ENCODE results near the gene MSH3. TPM values are rescaled to one million over a fixed set of nuclear protein-coding genes. Genes with fewer than 3 reads are reported as not detected.

Gene MSH3
- polyA plus RNA-seq, 3 donors, result 4.5 to 9.9 (median 8.0) TPM

GRCh38 chr5:80609692-80610091, 44.8 kb upstream of the MSH3 start:
- H3K9ac ChIP-seq (ENCODE audit: insufficient read depth, low read length, poor library complexity, severe bottlenecking), result no peak overlapping the region
- WGBS (ENCODE audit: insufficient coverage), result no CpG with 5 or more reads among the region's 1 CpG
- peaks cover 4 to 5% of the 10 kb centered on the region in 2 donors for H3K9me3 ChIP-seq (replicated peaks in 1 of 2; ENCODE audit: control insufficient read depth in 1 of 2, insufficient read depth in 1 of 2, low read length in 2 of 2)
- peaks cover 3 to 15% (median 5%) of the 10 kb centered on the region in 7 donors for H3K9me3 Mint-ChIP-seq
- H3K4me3 Mint-ChIP-seq, result no peak overlapping the region
- H3K27ac Mint-ChIP-seq, result no peak overlapping the region
- H3K4me3 ChIP-seq (replicated peaks in 1 of 3; ENCODE audit: low read depth in 2 of 3, low read length in 3 of 3), result no peak overlapping the region
- no peak overlapping the region for H3K4me2 ChIP-seq (replicated peaks; ENCODE audit: extremely low read depth, low read length, poor library complexity, severe bottlenecking)
- no peak for DNase-seq
- no peaks in the 10 kb centered on the region for H3K27me3 ChIP-seq (ENCODE audit: control insufficient read depth in 2 of 2, insufficient read depth in 2 of 2, low read length in 2 of 2)
- peaks cover 21 to 23% of the 10 kb centered on the region in 2 donors for H3K4me1 ChIP-seq (ENCODE audit: control insufficient read depth in 1 of 2, insufficient read depth in 2 of 2, low read length in 2 of 2)
- intact Hi-C loops (cut with micrococcal nuclease), result no loop called here
- H3K27me3 Mint-ChIP-seq (ENCODE audit: low read depth in 3 of 3), result peaks cover 0 to 2% (median 0%) of the 10 kb centered on the region in 3 donors
- no peaks in the 10 kb centered on the region for H3K79me2 ChIP-seq (ENCODE audit: insufficient read depth, low read length)
- H3K36me3 ChIP-seq (replicated peaks in 1 of 2; ENCODE audit: control insufficient read depth in 1 of 2, insufficient read depth in 2 of 2, low read length in 2 of 2), result no peaks in the 10 kb centered on the region
- peaks cover 2 to 6% of the 10 kb centered on the region in 2 donors for H3K36me3 Mint-ChIP-seq
- H4K20me1 ChIP-seq (ENCODE audit: insufficient read depth, low read length), result no peaks in the 10 kb centered on the region
- no peak overlapping the region for H2AFZ ChIP-seq (ENCODE audit: insufficient read depth, low read depth, low read length, poor library complexity, severe bottlenecking)
- TF ChIP-seq, protein P1, sequence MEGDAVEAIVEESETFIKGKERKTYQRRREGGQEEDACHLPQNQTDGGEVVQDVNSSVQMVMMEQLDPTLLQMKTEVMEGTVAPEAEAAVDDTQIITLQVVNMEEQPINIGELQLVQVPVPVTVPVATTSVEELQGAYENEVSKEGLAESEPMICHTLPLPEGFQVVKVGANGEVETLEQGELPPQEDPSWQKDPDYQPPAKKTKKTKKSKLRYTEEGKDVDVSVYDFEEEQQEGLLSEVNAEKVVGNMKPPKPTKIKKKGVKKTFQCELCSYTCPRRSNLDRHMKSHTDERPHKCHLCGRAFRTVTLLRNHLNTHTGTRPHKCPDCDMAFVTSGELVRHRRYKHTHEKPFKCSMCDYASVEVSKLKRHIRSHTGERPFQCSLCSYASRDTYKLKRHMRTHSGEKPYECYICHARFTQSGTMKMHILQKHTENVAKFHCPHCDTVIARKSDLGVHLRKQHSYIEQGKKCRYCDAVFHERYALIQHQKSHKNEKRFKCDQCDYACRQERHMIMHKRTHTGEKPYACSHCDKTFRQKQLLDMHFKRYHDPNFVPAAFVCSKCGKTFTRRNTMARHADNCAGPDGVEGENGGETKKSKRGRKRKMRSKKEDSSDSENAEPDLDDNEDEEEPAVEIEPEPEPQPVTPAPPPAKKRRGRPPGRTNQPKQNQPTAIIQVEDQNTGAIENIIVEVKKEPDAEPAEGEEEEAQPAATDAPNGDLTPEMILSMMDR (IDR thresholded peaks at IDR 0.05), result no peak
- H3K4me1 Mint-ChIP-seq, result peaks cover 22% of the 10 kb centered on the region
- no peak overlapping the region for H3K27ac ChIP-seq (ENCODE audit: low read depth in 1 of 2, low read length in 2 of 2)

DNA sequence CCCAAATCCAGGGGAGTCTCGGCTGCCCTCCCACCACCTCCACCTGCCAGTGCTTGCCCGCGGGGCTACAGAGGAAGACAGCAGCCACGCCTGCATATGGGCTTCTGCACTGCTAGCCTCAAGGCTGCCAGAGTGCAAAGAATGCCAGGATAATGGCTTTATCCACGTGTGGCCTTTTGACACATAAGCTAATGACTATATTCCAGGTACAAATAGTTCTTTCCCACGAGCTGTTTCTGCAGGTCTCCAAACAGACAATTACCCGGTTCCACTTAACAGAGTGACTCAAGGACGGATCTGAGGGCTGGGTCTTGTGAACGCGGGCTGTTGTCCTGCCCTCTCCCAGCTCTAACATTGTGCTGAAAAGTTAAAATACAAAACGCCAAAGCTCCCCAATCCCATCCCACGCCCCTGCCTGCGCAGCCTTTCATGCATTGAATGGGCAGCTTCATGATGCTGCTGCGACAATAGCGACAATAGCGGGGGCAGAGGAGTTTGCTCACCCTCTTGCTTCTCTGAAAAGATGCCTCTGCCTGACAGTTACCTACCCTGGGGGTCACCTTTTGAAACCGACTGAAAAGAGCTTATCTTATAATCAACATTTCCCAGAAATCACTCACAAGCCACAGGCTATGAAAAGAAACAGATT, 39.1 kb upstream of the MSH3 start:
- Histone ChIP-seq H2AFZ (ENCODE audit: insufficient read depth, low read depth, low read length, poor library complexity, severe bottlenecking) (no peak overlapping the region), H3K4me3 (replicated peaks in 1 of 3; ENCODE audit: low read depth in 2 of 3, low read length in 3 of 3) (no peak overlapping the region), H3K9me3 (replicated peaks in 1 of 2; ENCODE audit: control insufficient read depth in 1 of 2, insufficient read depth in 1 of 2, low read length in 2 of 2) (peaks cover 4 to 5% of the 10 kb centered on the region in 2 donors), H3K27me3 (ENCODE audit: control insufficient read depth in 2 of 2, insufficient read depth in 2 of 2, low read length in 2 of 2) (no peaks in the 10 kb centered on the region), H3K4me1 (ENCODE audit: control insufficient read depth in 1 of 2, insufficient read depth in 2 of 2, low read length in 2 of 2) (peaks cover 11 to 12% of the 10 kb centered on the region in 2 donors), H3K4me2 (replicated peaks; ENCODE audit: extremely low read depth, low read length, poor library complexity, severe bottlenecking) (no peak overlapping the region), H3K36me3 (replicated peaks in 1 of 2; ENCODE audit: control insufficient read depth in 1 of 2, insufficient read depth in 2 of 2, low read length in 2 of 2) (no peaks in the 10 kb centered on the region), H3K79me2 (ENCODE audit: insufficient read depth, low read length) (no peaks in the 10 kb centered on the region), H3K27ac (ENCODE audit: low read depth in 1 of 2, low read length in 2 of 2) (no peak overlapping the region), H3K9ac (ENCODE audit: insufficient read depth, low read length, poor library complexity, severe bottlenecking) (no peak overlapping the region), H4K20me1 (ENCODE audit: insufficient read depth, low read length) (no peaks in the 10 kb centered on the region)
- whole genome bisulfite sequencing (ENCODE audit: insufficient coverage), result 97% methylated on average over 14 of the region's 17 CpGs
- H3K4me3 Mint-ChIP-seq, result no peak overlapping the region
- peaks cover 7% of the 10 kb centered on the region in 2 donors for H3K36me3 Mint-ChIP-seq
- H3K4me1 Mint-ChIP-seq, result peaks cover 12% of the 10 kb centered on the region
- intact Hi-C loops (cut with micrococcal nuclease), result no loop called here
- peaks cover 3 to 9% (median 3%) of the 10 kb centered on the region in 7 donors for H3K9me3 Mint-ChIP-seq
- H3K27ac Mint-ChIP-seq, result no peak overlapping the region
- TF ChIP-seq, protein P1 (IDR thresholded peaks at IDR 0.05), result no peak
- DNase-seq, result no peak
- peaks cover 0 to 2% (median 0%) of the 10 kb centered on the region in 3 donors for H3K27me3 Mint-ChIP-seq (ENCODE audit: low read depth in 3 of 3)
